Hepatocyte (in vitro differentiated cells): ENCODE measurements around the gene RPL10A. TPM values are rescaled to one million over a fixed set of nuclear protein-coding genes. Genes with fewer than 3 reads are reported as not detected.

ENCODE experiments used
- DNase-seq: peaks from one replicate; pipeline ENCODE4 v3.0.0-alpha.2; 2016; ENCODE audit warnings: low spot score
- H2AFZ ChIP-seq: fragments of 200-600 bp; sonication (generic); 2 replicates; pipeline ENCODE4 v1.6.0; 2016; ENCODE audit warnings: antibody characterized with exemption, mild to moderate bottlenecking
- H3K27ac ChIP-seq: fragments of 200-600 bp; sonication (generic); 2 replicates; pipeline ENCODE4 v1.5.1; 2016; ENCODE audit warnings: mild to moderate bottlenecking
- H3K27me3 ChIP-seq: fragments of 200-600 bp; sonication (generic); 2 replicates; pipeline ENCODE4 v1.6.1; 2016
- H3K36me3 ChIP-seq: fragments of 200-600 bp; sonication (generic); replicated peaks from 2 replicates; pipeline ENCODE4 v1.5.1; 2016; ENCODE audit warnings: low read depth; ENCODE audit not compliant: insufficient read depth
- H3K4me1 ChIP-seq: fragments of 200-600 bp; sonication (generic); 2 replicates; pipeline ENCODE4 v1.5.1; 2016; ENCODE audit warnings: mild to moderate bottlenecking, moderate library complexity; ENCODE audit not compliant: insufficient read depth
- H3K4me2 ChIP-seq: fragments of 200-600 bp; sonication (generic); 2 replicates; pipeline ENCODE4 v1.6.0; 2016
- H3K4me3 ChIP-seq: fragments of 200-600 bp; sonication (generic); 2 replicates; pipeline ENCODE4 v1.5.1; 2016; ENCODE audit warnings: mild to moderate bottlenecking
- H3K79me2 ChIP-seq: fragments of 200-600 bp; sonication (generic); 2 replicates; pipeline ENCODE4 v1.6.0; 2017; ENCODE audit warnings: mild to moderate bottlenecking
- H3K9me2 ChIP-seq: fragments of 200-600 bp; sonication (generic); replicated peaks from 2 replicates; pipeline ENCODE4 v1.6.0; 2017; ENCODE audit warnings: mild to moderate bottlenecking; ENCODE audit not compliant: insufficient read depth
- H3K9me3 ChIP-seq: fragments of 200-600 bp; sonication (generic); 2 replicates; pipeline ENCODE4 v1.5.1; 2016; ENCODE audit warnings: low read depth, mild to moderate bottlenecking
- H4K20me1 ChIP-seq: fragments of 200-600 bp; sonication (generic); 2 replicates; pipeline ENCODE4 v1.6.0; 2016; ENCODE audit warnings: mild to moderate bottlenecking; ENCODE audit not compliant: insufficient read depth, poor library complexity, severe bottlenecking
- EZH2 ChIP-seq: fragments of 200-600 bp; sonication (generic); IDR thresholded peaks from 2 replicates; pipeline ENCODE4 v1.6.1; 2016; ENCODE audit warnings: antibody characterized with exemption, mild to moderate bottlenecking, borderline replicate concordance
- EZH2phosphoT487 ChIP-seq: fragments of 200-600 bp; sonication (generic); IDR thresholded peaks from one replicate; pipeline ENCODE4 v1.6.1; 2018; ENCODE audit warnings: antibody characterized with exemption, mild to moderate bottlenecking, low read depth, moderate library complexity; ENCODE audit not compliant: unreplicated experiment, severe bottlenecking
- WGBS: methylation state at CpG from one replicate; pipeline ENCODE4 v1.1.6; 2016; ENCODE audit warnings: low lambda C conversion rate; ENCODE audit errors: missing lambda C conversion rate; 5-methylcytosine and 5-hydroxymethylcytosine counted together
- polyA plus RNA-seq: library from polyadenylated mRNA; unstranded; fragments of >200 nt; fragmentation: Nextera tagmentation; extraction: Ambion mirVana; gene quantifications from 2 replicates; pipeline ENCODE4 v1.2.1, GENCODE V29; 2016
- total RNA-seq: library from RNA; depleted of rRNA; stranded (reverse); fragments of >200 nt; gene quantifications from 2 replicates; pipeline ENCODE4 v1.2.3, GENCODE V29; 2014
- TF ChIP-seq, protein P1 (sequence below): fragments of 200-600 bp; sonication (generic); IDR thresholded peaks from 2 replicates; pipeline ENCODE4 v1.5.1; 2016; ENCODE audit warnings: antibody characterized with exemption, mild to moderate bottlenecking; ENCODE audit not compliant: poor library complexity

The RPL10A gene
- total and polyA plus RNA-seq, 2 experiments from 2014 or later = 308 to 1,102 TPM

DNA sequence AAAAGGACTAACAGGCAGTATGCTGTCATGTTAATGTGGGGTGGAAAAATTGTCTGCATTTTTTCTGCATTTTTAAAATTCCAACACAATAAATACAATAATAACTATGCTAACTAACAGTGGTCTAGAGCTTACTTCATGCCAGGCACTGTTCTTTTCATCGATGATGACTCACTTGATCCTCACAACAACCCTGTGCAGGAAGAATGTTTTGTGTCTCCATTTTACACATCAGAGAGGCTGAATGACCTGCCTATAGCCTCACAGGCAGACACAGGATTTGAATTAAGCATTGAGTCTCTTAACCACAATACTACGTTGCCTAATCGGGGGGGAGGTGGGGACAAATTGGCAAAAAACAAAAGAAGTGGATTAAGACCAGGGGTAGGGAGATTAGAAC, 42.9 kb upstream of the RPL10A start:
- Histone ChIP-seq H4K20me1 (no peaks in the 10 kb centered on the region), H3K9me3 (no peaks in the 10 kb centered on the region), H3K27me3 (no peaks in the 10 kb centered on the region), H2AFZ (no peak overlapping the region), H3K79me2 (no peaks in the 10 kb centered on the region), H3K9me2 (no peaks in the 10 kb centered on the region), H3K4me2 (no peak overlapping the region), H3K36me3 (no peaks in the 10 kb centered on the region), H3K4me1 (peaks cover 31% of the 10 kb centered on the region), H3K27ac (no peak overlapping the region), H3K4me3 (no peak overlapping the region)
- 79% methylated on average over 3 of the region's 3 CpGs for WGBS
- no peak for DNase-seq
- no peak for TF ChIP-seq EZH2phosphoT487
- TF ChIP-seq, protein P1, sequence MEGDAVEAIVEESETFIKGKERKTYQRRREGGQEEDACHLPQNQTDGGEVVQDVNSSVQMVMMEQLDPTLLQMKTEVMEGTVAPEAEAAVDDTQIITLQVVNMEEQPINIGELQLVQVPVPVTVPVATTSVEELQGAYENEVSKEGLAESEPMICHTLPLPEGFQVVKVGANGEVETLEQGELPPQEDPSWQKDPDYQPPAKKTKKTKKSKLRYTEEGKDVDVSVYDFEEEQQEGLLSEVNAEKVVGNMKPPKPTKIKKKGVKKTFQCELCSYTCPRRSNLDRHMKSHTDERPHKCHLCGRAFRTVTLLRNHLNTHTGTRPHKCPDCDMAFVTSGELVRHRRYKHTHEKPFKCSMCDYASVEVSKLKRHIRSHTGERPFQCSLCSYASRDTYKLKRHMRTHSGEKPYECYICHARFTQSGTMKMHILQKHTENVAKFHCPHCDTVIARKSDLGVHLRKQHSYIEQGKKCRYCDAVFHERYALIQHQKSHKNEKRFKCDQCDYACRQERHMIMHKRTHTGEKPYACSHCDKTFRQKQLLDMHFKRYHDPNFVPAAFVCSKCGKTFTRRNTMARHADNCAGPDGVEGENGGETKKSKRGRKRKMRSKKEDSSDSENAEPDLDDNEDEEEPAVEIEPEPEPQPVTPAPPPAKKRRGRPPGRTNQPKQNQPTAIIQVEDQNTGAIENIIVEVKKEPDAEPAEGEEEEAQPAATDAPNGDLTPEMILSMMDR = no peak
- no peak for TF ChIP-seq EZH2

DNA sequence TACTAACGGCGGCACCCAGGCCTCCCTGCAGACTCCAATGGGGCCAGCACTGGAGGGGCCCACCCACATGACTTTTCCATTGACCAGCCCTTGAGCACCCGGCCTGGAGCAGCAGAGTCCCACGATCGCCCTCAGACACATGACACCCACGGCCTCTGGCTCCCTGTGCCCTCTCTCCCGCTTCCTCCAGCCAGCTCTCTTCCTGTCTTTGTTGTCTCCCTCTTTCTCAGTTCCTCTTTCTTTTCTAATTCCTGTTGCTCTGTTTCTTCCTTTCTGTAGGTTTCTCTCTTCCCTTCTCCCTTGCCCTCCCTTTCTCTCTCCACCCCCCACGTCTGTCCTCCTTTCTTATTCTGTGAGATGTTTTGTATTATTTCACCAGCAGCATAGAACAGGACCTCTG, 42.1 kb upstream of the RPL10A start:
- H3K4me3 ChIP-seq = no peak overlapping the region
- DNase-seq = no peak
- 88% methylated on average over 8 of the region's 8 CpGs for WGBS
- H3K27me3 ChIP-seq = no peaks in the 10 kb centered on the region
- H3K36me3 ChIP-seq = no peaks in the 10 kb centered on the region
- H3K9me3 ChIP-seq = no peaks in the 10 kb centered on the region
- no peaks in the 10 kb centered on the region for H3K9me2 ChIP-seq
- no peak overlapping the region for H3K27ac ChIP-seq
- H3K4me1 ChIP-seq = peaks cover 33% of the 10 kb centered on the region
- H3K79me2 ChIP-seq = no peaks in the 10 kb centered on the region
- TF ChIP-seq, protein P1 = no peak
- TF ChIP-seq EZH2 = no peak
- no peak for TF ChIP-seq EZH2phosphoT487
- no peak overlapping the region for H2AFZ ChIP-seq
- no peak overlapping the region for H3K4me2 ChIP-seq
- no peaks in the 10 kb centered on the region for H4K20me1 ChIP-seq

DNA sequence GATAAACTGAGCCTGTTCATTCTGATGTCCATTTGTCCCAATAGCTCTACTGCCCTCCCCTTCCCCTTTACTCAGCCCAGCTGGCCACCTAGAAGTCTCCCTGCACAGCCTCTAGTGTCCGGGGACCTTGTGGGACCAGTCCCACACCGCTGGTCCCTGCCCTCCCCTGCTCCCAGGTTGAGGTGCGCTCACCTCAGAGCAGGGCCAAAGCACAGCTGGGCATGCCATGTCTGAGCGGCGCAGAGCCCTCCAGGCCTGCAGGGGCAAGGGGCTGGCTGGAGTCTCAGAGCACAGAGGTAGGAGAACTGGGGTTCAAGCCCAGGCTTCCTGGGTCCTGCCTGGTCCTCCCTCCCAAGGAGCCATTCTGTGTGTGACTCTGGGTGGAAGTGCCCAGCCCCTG, 40.8 kb upstream of the RPL10A start:
- H3K9me2 ChIP-seq = no peaks in the 10 kb centered on the region
- no peaks in the 10 kb centered on the region for H3K79me2 ChIP-seq
- peak overlapping the region; percentile 52 for H3K27ac ChIP-seq
- no peaks in the 10 kb centered on the region for H3K36me3 ChIP-seq
- H4K20me1 ChIP-seq = no peaks in the 10 kb centered on the region
- no peak overlapping the region for H3K4me3 ChIP-seq
- H3K4me1 ChIP-seq = peaks cover 33% of the 10 kb centered on the region
- TF ChIP-seq, protein P1 = no peak
- no peak for TF ChIP-seq EZH2phosphoT487
- TF ChIP-seq EZH2 = no peak
- no peak overlapping the region for H2AFZ ChIP-seq
- H3K4me2 ChIP-seq = no peak overlapping the region
- no peaks in the 10 kb centered on the region for H3K9me3 ChIP-seq
- WGBS = 90% methylated on average over 5 of the region's 5 CpGs
- no peak for DNase-seq
- no peaks in the 10 kb centered on the region for H3K27me3 ChIP-seq

DNA sequence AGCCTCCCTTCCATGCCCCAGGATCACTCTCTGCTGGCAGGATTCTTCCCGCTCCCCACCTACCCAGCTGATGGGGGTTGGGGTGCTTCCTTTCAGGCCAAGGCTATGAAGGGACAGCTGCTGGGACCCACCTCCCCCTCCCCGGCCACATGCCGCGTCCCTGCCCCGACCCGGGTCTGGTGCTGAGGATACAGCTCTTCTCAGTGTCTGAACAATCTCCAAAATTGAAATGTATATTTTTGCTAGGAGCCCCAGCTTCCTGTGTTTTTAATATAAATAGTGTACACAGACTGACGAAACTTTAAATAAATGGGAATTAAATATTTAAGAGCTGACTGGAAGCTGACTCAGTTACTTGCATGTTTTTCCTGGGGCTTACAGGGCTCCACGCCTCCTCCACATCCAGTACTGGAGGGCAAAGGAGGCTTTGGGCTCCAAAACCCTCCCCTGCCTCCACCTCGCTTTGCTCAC, 40.3 kb upstream of the RPL10A start:
- Histone ChIP-seq H3K36me3 (no peaks in the 10 kb centered on the region), H3K4me3 (no peak overlapping the region), H4K20me1 (no peaks in the 10 kb centered on the region), H3K9me3 (no peaks in the 10 kb centered on the region), H3K27ac (peak overlapping the region; percentile 52), H2AFZ (no peak overlapping the region), H3K27me3 (no peaks in the 10 kb centered on the region), H3K9me2 (no peaks in the 10 kb centered on the region), H3K4me2 (peak overlapping the region; percentile 52), H3K79me2 (no peaks in the 10 kb centered on the region), H3K4me1 (peaks cover 33% of the 10 kb centered on the region)
- DNase-seq = no peak
- 58% methylated on average over 9 of the region's 9 CpGs for WGBS
- TF ChIP-seq EZH2phosphoT487 (no peak), EZH2 (no peak)
- TF ChIP-seq, protein P1 = no peak
